GM12875 (cell line): ENCODE data around the gene CLDN20.

ENCODE experiments used
- H3K4me3 ChIP-seq: one replicate; pipeline ENCODE4 v1.5.1; 2011; ENCODE audit warnings: low read depth, low read length, control low read depth
- CTCF ChIP-seq: IDR thresholded peaks from 2 replicates; pipeline ENCODE4 v1.5.1; 2011; ENCODE audit warnings: low read depth, mild to moderate bottlenecking, control low read depth, inconsistent platforms, low read length, moderate library complexity, borderline replicate concordance; ENCODE audit not compliant: insufficient read depth

Gene CLDN20

GRCh38 chr6:155290491-155290890, 26.7 kb downstream of the CLDN20 start:
- no peak for TF ChIP-seq CTCF
- no peak overlapping the region for H3K4me3 ChIP-seq

DNA sequence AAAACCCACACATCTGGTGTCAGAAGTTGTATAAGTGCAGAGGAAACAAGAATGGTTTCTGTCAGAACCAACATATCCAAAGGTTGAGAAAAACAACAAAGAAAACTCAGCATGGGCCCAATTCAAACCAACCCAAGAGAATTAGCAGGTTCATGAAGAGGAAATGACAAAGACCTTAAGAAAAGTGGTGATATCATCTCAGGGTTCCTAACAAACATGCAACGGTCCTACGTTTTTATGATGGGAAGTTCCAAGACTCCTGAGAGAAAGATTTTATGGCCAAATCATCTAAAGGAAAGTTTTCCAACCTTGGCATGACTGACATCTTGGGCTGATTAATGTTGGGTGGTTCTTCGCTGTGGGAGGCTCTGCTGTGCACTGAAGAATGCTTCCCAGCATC, 27.5 kb downstream of the CLDN20 start:
- no peak overlapping the region for H3K4me3 ChIP-seq
- TF ChIP-seq CTCF = no peak

GRCh38 chr6:155292711-155293110, 28.9 kb downstream of the CLDN20 start:
- TF ChIP-seq CTCF = no peak
- H3K4me3 ChIP-seq = no peak overlapping the region

- H3K4me3 ChIP-seq = no peak overlapping the region
- TF ChIP-seq CTCF = no peak
These were observed 33.9 kb downstream of the CLDN20 start for GRCh38 chr6:155297669-155298068.

DNA sequence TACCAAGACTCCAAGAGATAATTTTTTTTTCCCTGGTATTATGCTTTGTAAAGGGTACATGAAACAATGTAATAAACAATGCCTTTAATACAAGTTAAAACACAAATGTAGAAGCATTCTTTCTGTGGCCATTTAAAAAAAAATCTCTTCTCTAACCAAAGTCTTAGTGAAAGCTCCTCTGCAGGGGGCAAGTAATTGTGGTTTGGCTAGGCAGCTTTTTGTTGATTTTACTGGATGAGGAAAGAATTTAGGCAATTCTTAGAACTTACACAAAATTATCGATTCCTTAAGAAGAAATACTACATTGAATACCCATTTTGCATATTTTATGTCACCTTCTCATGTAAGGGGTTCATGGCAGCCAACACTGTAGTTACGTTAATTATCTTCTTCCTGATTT, 38.1 kb downstream of the CLDN20 start:
- no peak for TF ChIP-seq CTCF
- H3K4me3 ChIP-seq = no peak overlapping the region

DNA sequence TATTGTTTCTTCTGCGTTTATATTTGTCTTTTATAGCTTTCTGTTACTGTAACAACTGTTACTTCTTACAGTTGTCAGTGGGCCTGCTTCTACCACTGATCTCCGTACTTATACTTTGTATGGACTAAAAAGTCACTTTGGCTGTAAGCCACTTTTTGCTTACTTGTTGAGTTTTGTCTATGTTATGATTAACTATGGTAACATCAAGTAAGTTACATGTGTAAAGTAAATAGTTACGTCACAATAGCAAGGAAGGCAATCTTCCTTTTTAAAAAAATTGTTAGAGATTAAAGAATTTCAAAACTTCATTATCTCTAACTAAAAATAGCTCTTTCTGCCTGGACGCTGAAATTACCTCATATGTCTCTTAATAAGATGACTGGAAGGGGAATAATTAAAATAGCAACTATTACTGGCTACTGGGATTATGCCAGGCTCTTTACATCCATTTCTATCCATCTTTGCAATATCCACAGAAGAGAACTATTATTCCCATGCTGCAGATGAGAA, 39.6 kb downstream of the CLDN20 start:
- no peak for TF ChIP-seq CTCF
- no peak overlapping the region for H3K4me3 ChIP-seq

- no peak for TF ChIP-seq CTCF
- no peak overlapping the region for H3K4me3 ChIP-seq
These were observed 43.1 kb downstream of the CLDN20 start for GRCh38 chr6:155306958-155307357.
